Suprapubic skin (tissue), 4 donors: ENCODE data around the gene GGTLC3.
"Not testable (repeated sequence)": the region's sequence is repeated elsewhere in the genome, so short reads cannot be mapped to it uniquely, and the experiment has no call there.

ENCODE experiments used
- POLR2A ChIP-seq, 2 donors: fragments of 450-650 bp; IDR thresholded peaks; one replicate each; pipeline ENCODE4 v1.6.1; 2017; ENCODE audit warnings: antibody characterized with exemption in 2 of 2, mild to moderate bottlenecking in 2 of 2, moderate library complexity in 2 of 2
- POLR2AphosphoS5 ChIP-seq, 3 donors: sonication (generic); formaldehyde crosslinking; IDR thresholded peaks; one replicate each; pipeline ENCODE4 v1.6.1; 2017; ENCODE audit warnings: antibody characterized with exemption in 3 of 3
- TF ChIP-seq, protein P1 (sequence below), 2 donors: fragments of 200-600 bp in 1 of 2; fragments of 450-650 bp in 1 of 2; sonication (generic) in 1 of 2; IDR thresholded peaks; one replicate each; pipeline ENCODE4 v1.5.1; 2016 to 2019; ENCODE audit warnings: antibody characterized with exemption in 2 of 2, mild to moderate bottlenecking in 1 of 2, moderate library complexity in 1 of 2

DNA sequence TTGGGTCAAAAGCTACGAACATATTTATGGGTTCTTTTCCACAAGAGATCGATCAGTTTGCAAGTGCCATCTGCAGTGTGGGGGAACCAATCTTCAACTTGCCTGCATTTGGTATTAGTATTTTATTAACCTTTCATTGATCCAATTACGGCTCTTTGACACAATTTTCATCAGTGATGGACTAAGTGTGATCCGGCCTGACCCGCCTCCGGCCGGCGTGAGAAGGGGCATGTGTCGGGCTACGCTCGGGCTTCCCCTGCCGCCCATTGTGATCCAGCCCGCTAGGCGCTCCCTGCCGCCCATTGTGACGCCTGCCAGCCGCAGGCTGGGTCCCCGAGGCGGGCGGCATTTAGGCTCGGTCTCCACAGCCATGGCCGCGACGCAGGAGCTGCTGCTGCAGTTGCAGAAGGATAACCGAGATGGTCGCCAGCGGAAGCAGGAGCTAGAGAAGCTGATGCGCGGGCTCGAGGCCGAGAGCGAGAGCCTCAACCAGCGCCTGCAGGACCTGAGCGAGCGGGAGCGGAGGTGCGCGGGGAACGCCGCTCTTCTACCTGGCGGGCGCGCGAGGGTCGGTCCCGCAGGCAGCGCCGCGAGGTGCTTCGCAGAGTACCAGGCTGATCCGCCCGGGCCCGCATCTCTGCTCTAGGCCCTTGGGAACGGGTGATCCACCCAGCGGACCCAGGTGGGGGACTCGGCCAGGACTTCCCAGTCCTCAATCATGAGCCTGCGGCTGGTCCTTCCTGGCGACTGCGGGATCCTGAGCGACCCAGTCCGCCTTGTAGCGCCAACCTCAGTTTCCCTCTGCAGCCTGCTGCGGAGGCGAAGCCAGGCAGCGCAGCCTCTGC is 10.0 kb upstream of the GGTLC3 start, which contains the start of gene TMEM191B:
- TF ChIP-seq, protein P1, sequence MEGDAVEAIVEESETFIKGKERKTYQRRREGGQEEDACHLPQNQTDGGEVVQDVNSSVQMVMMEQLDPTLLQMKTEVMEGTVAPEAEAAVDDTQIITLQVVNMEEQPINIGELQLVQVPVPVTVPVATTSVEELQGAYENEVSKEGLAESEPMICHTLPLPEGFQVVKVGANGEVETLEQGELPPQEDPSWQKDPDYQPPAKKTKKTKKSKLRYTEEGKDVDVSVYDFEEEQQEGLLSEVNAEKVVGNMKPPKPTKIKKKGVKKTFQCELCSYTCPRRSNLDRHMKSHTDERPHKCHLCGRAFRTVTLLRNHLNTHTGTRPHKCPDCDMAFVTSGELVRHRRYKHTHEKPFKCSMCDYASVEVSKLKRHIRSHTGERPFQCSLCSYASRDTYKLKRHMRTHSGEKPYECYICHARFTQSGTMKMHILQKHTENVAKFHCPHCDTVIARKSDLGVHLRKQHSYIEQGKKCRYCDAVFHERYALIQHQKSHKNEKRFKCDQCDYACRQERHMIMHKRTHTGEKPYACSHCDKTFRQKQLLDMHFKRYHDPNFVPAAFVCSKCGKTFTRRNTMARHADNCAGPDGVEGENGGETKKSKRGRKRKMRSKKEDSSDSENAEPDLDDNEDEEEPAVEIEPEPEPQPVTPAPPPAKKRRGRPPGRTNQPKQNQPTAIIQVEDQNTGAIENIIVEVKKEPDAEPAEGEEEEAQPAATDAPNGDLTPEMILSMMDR (IDR thresholded peaks at IDR 0.05), result not testable (repeated sequence)
- not testable (repeated sequence) for TF ChIP-seq POLR2AphosphoS5, POLR2A (IDR thresholded peaks at IDR 0.05)
